ENCODE data around the gene SNRPN.

- TF ChIP-seq POLR2A (IDR thresholded peaks at IDR 0.05) (no peak), EP300 (IDR thresholded peaks at IDR 0.05) (no peak)
- TF ChIP-seq, protein P1, sequence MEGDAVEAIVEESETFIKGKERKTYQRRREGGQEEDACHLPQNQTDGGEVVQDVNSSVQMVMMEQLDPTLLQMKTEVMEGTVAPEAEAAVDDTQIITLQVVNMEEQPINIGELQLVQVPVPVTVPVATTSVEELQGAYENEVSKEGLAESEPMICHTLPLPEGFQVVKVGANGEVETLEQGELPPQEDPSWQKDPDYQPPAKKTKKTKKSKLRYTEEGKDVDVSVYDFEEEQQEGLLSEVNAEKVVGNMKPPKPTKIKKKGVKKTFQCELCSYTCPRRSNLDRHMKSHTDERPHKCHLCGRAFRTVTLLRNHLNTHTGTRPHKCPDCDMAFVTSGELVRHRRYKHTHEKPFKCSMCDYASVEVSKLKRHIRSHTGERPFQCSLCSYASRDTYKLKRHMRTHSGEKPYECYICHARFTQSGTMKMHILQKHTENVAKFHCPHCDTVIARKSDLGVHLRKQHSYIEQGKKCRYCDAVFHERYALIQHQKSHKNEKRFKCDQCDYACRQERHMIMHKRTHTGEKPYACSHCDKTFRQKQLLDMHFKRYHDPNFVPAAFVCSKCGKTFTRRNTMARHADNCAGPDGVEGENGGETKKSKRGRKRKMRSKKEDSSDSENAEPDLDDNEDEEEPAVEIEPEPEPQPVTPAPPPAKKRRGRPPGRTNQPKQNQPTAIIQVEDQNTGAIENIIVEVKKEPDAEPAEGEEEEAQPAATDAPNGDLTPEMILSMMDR (IDR thresholded peaks at IDR 0.05) = no peak
Observed at GRCh38 chr15:24976932-24977331, 22.1 kb downstream of the SNRPN start.

Data from tibial nerve (tissue), 4 donors.